ENCODE measurements around the gene DIO3.
"Not testable (repeated sequence)": the region's sequence is repeated elsewhere in the genome, so short reads cannot be mapped to it uniquely, and the experiment has no call there.

DIO3 gene

DNA sequence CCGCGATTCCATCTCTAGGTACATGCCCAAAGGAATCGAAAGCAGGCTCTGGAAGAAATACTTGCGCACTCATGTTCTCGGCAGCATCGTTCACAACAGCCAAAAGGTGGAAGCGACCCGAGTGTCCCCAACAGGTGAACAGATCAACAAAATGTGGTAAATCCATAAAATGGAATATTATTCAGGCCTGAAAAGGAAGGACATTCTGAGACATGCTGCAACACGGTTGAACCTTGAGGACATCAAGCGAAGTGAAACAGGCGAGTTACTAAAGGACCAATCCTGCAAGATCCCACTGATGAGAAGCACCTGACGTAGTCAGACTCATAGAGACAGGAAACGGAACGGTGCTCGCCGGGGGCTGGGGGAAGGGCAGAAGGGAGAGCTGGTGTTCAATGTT lies 17.5 kb upstream of the DIO3 start:
- DNase-seq: no peak

DNA sequence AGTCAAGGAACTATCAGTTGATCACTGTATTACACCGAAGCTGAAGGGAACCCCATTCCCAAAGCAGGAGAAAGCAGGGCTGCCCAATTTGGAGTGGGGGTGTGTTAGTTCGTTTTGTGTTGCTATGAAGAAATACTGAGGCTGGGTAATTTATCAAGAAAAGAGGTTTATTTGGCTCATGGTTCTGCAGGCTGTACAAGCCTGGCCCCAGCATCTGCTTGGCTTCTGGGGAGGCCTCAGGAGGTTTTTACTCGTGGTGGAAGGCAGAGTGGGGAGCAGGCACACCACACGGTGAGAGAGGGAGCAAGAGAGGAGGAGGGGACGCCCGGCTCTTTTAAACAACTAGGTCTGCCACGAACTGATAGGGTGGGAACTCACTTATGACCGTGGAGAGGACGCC lies 16.7 kb upstream of the DIO3 start:
- DNase-seq: no peak

DNA sequence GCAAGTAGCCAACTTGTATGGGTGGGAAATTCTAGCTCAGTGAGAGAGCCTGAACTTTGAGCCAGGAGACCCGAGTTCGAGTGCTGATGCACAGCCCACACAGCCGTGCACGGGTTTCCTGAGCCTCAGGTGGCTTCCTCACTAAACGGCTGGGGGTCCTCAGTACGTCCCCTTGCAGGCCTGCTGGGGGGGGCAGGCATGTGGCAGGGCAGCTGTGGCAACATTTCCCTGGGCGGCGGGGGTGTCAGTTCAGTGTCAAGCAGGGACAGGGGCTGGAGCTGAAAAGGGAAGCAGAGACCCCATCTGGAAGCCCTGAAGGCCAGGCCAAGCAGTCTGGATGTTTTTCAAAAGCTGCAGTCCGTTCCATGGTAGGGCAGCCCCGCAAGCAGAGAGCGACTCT lies 14.6 kb upstream of the DIO3 start:
- DNase-seq: no peak

DNA sequence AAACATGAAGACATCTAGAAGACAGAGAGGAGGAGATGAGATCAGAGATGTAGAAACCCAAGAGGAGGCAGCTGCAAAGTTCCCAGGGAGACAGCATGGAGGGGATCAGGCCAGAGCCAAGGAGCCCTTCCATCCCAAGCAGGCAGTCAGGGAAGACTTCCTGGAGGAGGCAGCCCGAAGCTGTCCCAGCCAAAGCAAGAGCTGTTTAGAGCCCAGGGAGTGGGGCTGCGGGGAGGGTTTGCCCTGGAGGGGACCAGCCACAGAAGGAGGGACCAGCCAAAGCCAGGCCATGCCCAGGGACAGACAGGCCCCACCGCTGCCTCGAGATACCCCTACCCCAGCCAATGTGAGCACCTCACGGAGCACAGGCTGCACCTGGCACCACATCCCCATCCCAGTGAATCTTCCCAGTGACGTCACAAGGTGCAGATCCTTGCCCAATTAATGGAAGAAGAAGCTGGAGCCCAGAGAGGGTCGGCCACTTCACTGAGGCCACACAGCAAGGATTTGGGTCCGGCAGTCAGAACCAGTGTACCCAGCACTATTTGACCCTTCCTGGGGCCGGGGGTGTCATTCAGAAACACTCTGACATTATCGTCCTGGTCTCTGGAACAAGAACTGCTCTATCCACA lies 14.1 kb upstream of the DIO3 start:
- DNase-seq: no peak

DNA sequence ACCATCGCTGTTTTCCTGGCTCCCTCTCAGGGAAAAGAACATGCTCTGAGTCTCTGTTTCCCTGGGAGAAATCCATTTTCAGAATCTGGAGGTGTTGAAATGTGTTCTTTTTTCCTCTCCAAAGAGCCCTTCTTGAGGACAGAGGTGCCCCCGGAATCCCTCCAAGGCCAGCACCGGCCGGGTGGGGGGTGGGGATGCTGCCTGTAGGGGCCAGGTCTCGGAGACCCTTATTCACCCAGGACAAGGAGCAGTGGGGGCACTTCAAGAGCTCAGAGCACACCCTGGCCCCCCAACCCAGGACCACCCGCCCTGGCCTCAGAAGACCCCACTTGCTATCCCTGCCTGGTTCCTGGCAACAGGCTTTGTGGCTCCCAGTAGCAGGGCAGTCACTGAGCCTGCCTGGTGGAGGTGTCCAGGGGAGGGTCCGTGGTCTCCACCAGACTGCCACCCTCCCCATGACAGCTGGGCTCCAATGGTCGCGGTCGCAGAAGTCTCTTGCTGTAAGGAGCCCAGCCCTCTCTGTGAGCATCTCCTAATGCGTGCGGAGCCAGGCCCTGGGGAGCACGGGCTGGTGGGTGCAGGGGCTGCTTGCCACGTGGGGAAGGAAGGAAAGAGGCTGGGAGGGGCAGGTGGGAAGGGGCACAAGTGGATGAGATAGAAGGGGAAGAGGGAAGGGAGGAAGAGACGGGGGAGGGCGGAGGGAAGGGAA lies 13.2 kb upstream of the DIO3 start:
- no peak for DNase-seq

DNA sequence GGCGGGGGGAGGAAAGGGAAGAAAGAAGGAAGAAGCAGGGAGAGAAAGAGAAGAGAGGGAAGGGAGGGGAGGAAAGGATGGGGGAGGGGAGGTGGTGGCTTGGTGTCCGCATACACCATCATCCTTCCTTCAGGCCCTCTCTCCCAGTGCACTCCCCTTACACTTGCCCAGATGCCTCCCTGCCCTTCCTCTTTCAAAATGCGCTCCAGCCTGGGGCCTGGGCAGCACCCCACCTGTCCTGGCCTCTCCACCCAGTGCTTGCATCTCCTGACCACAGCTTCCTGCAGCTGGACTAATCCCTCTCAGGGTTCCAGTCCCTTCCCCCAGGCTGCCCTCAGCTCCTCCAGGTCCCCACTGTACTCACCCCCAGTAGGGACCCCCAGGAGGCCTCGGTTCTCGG lies 12.6 kb upstream of the DIO3 start:
- no peak for DNase-seq

DNA sequence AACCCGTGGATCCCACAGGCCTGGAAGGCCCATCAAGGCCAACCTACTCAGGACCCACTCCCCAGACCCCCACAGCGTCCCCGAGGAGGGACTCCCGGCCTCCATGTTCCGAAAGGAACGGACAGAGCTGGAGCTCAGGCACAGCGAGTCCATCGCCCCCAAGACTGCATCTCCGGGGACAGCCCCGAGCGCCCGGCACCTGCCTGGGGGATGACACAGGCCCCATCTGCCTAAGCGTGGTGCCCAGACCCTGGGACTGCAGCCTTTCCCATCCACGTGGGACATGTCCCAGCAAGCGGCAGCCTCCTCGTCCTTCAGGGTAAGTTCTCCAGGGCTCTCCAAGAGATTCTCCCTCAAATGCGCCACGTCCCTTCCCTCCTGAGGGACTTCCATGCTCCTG lies 12.1 kb upstream of the DIO3 start:
- DNase-seq: no peak

DNA sequence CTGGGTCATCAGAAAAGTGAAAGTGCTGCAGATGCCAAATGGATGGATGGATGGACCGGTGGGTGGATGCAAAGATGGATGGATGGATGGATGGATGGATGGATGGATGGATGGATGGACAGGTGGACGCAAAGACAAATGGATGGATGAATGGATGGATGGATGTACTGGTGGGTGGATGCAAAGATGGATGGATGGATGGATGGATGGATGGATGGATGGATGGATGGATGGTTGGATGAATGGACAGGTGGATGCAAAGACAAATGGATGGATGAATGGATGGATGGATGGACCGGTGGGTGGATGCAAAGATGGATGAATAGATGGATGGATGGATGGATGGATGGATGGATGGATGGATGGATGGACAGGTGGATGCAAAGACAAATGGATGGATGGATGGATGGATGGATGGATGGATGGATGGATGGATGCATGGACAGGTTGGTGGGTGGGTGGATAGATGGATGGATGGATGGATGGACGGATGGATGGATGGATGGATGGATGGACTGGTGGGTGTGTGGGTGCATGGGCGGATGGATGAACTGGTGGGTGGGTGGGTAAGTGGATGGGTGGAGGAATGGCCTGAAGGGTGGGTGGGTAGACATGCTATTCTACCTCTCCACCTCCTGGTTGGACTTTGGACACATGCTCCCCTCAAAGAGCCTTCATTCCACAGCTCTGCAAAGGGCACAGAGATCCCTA lies 10.9 kb upstream of the DIO3 start:
- not testable (repeated sequence) for DNase-seq

DNA sequence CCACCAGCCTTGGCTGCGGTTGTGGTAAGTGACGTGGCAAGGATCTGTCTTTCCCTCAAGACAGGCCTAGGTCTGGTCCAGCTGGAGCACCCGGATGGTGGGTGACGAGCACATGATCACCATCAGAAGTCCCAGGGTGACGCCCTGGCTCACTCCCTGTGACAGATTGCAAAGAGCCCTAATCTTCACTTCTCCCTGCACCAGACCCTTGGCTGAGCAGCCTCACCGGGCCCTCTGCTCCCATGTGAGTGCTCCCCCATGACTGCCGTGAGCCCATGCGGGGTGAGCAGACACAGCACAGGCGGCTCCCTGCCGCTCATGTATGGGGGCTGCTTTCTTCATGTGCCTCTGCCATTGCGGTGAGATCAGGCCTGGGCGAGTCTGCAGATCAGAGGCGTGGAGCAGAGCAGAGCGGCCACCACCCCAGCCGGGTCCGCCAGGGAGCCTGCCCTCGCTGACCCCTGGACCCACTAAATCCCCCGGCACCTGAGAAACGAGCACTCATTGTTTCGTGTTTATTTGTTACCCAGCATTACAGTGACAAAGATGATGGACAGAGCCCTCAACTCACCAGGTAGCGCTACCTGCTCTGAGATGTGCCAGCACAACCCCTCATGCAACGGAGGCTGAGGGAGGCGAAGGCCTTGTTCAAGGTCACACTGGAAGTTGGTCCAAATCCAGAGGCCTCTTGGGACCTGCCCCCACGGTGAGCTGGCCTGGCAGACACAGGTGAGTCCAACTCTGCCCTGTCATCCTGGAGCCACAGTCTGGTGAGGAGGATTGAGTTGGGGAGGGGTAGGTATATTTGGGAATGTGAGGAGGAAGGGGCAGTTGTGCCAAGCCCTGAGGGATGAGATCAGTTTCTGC lies 9.3 kb upstream of the DIO3 start:
- no peak for DNase-seq

DNA sequence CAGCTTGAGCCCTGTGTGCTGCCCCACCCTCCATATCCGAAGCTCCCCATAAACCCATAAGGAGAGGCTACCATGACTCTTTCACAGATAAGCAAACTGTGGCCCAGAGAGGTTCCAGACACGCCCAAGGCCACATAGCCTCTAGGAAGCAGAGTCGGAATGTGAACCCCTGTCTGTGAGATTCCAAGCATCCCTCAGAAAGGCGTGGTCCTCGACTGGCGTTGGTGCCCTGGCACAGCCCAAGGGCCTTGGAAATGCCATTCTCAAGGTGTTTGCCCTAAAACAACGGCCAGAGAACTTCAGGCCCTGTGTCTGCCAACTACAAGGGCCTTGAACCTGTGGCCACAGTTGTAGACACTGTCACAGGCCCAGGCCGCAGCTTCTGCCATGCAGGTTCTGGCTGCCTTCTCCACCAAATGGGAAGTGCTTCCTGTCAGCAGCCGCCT lies 8.5 kb upstream of the DIO3 start:
- no peak for DNase-seq

DNA sequence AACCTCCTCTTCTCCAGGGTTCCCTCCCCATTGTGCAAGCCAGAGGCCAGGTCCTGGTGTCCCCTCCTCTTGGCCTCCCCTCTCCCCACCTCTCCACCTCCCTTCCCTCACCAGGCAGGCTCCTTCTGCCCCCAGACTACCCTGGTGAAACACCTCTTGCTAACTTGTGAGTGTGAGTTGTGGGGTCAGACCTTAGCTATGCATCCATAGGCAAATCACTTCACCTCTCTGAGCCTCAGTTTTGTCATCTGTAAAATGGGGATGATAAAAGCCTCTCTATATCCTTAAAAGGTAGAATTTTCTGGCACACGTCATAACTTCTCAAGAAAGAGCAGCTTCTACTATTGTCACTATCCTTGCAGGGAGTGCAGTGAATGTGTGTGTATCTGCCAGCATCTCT lies 7.9 kb upstream of the DIO3 start:
- DNase-seq: no peak

DNA sequence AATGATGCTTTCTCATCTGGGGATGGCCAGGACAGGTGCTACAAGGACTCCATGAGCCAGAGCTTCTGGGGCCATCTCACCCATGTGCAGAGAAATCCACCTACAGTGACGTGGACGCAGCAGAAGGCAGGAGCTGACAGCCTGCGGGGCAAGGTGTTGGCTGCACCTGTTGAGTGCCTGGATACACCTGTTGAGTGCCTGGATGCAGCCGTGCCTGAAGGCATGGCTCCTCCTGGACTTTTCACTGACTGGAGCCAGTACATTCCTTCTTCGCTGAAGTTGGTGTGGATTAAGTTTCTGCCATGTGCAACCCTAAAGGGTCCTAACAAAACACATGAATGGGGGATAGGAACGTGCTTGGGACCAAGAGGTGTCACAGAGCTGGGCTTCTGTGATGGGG lies 7.4 kb upstream of the DIO3 start:
- no peak for DNase-seq

DNA sequence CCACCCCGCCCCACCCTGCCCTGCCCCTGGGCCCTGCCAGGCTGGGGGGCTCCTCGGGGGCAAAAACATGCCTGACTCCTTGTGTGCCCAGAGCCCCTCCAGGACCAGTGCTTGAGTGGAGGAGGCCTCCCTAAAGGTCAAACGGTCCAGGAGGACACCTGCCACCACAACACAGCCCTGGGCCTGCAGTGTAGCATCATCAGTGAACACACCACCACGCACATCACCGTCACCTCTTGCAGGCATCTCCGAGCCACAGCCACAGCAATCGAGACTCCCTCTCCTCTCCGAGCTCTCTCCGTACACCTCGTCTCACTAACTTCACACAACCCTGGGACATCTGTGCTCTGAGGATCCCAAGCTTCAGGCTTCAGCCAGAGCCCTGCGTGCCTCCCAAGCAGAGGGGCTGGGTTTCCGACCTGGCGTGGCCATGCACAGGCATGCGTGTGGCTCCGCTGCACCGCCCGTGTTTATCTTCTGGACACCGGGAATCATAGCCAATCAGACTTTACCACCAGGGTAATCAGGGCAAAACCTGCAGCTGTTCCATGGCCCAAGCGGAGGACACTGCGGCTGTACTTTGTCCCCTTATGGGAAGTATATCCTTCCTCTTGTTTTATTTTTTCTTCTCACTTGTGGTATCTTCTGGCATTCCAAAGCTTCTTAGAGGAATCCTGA lies 6.2 kb upstream of the DIO3 start:
- DNase-seq: no peak

DNA sequence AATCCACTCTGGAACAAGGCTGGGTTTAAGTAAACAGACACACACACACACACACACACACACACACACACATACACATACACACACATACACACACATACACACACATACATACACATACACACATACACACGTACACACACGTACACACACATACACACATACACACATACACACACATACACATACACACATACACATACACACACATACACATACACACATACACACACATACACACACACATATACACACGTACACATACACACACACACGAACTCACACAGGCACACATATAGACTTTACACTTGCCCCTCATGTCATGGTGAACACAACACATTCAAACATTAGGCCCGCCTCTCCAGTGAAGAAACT lies 5.6 kb upstream of the DIO3 start:
- DNase-seq: not testable (repeated sequence)

DNA sequence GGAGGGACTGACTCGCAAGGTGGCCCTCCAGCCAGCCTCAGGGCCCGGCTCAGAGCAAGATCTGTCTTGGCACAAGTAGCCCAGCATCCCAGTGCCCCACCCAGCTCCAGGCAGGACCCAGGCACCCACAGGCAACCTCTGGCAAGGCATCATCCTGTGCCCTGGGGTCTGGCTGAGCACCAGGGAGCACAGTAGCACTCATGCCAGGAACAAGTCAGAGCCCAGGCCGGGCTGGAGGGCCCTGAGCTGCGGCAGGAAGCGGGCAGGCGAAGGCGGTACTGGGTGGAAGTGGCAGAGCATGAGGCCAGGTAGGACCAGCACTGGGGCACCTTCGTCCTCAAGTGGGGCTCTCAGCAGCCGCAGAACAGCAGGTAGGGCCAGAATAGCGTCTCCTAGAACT lies 5.2 kb upstream of the DIO3 start:
- DNase-seq: no peak

DNA sequence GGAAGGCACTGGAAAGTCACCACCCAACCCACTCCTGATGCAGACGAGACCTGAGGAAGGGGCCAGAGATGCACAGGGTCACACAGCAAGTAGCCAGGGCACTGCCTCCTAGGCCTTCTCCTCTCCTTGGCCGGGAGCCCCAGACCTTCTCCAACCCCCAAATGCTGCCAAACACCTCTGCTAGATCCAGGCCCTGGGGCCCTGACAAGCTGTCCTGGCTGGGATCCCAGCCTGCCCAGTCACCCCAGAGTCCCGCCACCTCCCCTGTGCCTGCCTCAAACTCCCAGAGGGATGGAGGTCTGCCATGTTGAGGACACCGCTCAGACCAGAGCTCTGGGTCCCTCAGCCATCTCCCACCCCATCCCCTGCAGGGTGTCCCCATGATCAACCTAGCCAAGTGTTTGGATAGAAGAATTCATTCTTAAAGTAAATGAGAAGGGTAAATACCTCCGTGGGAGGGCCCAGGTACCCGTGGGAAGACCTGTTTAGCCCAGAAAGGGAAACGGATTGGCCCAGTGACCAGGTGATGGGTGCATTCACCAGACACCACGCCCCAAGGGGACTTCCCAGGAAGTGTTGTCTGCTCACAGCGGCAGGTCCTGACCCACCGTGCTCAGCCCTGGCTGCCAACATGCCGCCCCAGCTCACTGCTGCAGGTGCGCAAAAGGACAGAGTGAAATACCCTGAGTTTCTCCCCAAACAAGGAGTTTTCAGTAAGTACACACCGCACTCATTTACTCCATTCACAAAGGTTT lies 4.6 kb upstream of the DIO3 start:
- DNase-seq: no peak

DNA sequence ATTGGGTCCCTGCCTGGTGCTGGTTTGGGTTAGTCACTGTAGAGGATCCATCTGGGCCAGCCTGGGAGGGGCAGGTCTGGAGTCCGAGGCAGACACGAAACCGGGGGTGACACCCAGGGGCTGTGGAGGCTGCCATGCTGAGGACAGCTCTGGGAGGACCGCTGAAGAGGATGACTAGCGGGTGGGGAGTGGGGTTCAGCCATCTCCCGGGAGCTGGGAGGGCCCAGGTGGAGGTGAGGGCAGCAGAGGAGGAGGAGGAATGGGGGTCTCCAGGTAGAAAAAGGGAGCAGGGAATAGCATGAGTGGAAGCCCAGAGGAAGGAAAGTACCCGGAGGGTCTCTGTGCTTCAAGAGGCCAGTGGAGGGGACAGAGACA lies 4.0 kb upstream of the DIO3 start:
- no peak for DNase-seq

DNA sequence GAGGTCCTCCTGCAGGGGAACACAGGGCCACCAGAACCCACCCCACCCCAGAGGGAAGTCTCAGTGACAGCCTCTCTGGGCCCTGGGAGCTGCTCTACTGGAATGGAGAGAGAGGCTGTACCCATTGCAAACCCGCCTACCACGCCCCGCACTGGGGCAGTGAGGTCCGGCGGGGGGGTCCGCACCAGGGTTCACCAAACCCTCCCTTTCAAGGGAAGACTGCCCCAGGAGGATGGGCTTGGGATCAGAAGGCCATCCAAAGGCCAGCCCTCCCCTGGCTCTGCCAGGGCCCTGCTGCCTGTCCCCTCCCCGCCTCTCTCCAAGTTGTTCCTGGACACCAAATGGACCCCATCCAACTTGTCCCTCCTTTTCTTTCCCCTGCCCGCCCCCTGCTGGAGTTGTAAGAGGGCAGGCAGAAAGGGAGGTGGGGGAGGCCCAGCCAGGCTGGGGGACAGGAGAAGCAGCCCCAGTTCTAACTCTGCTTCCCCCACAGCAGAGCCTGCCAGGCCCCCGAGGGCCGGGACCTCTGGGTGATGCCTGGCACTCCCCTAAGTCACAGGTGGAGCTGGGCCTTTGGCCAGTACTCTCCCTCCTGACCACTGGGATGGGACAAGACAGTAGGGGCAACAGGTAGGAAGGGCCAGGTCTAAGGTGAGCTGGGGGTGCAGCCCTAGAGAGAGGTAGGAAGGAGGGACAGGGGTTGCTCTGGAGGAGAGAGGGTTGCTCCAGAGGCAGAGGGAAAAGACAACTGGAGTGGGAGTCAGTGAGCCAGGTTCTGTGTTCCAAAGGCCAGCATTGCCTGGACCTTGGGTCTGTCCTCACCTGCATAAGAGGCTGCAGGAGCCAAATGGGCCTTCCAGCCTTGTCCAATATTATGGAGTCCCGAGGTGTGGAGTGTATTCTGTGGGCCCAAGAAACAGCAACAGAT lies 3.2 kb upstream of the DIO3 start:
- no peak for DNase-seq

DNA sequence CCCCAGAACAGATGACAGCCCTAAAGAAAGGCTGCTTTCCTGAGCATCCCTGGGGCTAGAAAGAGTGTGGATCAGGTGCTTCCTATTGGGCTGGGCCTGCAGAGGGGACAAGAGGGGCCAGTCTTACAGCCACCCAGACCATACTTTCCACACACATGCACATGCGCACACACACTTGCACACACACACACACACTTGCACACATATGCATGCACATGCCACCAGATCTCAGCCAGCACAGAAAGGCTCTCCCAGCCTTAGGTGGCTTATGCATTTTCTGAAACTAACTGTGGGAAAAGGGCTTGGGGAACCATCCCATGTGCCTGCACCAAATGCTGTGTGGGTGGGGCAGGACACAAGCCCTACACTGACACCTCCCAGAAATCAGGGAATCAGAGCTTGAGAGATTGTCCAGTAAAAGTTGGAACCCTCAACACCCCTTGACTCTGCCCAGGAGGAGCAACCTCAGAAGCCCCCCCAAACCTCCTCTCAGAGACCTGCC lies 2.5 kb upstream of the DIO3 start:
- no peak for DNase-seq

DNA sequence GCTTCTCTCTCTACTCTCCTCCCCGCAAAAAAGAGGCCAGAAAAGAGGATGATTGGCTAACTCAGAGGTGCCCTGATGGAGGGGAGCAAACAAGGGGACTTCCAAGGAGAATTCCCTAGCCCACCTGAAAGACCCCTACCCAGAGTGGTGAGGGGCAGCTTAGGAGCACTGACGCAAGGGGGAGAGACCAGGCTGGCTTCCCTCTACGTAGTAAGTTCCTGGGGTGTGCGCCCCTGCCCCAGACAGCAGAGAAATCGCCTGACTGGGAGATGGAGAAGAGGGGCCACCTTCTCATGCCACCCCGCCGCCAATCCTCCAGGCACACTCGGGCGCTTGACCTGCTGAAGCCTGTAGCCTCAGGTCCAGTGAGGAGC lies 2.1 kb upstream of the DIO3 start:
- no peak for DNase-seq
